Measurements from ENCODE around the gene NBR1.
"Not testable (repeated sequence)": the region's sequence is repeated elsewhere in the genome, so short reads cannot be mapped to it uniquely, and the experiment has no call there.

The NBR1 gene

GRCh38 chr17:43219746-43220380 is 48.8 kb downstream of the NBR1 start:
- no peak for DNase-seq (ENCODE audit: low spot score)
- no peak for TF ChIP-seq CTCF (IDR thresholded peaks at IDR 0.05)
- no peak overlapping the region for H3K4me3 ChIP-seq
- H3K27ac ChIP-seq: no peak overlapping the region

GRCh38 chr17:43220511-43221125 is 49.6 kb downstream of the NBR1 start:
- DNase-seq (ENCODE audit: low spot score): peak; percentile 50
- no peak overlapping the region for H3K27ac ChIP-seq
- H3K4me3 ChIP-seq: no peak overlapping the region
- TF ChIP-seq CTCF (IDR thresholded peaks at IDR 0.05): no peak

GRCh38 chr17:43224146-43224705 is 53.2 kb downstream of the NBR1 start:
- DNase-seq (ENCODE audit: low spot score): no peak
- no peak overlapping the region for H3K27ac ChIP-seq

GRCh38 chr17:43226393-43226792 is 55.4 kb downstream of the NBR1 start:
- H3K4me3 ChIP-seq: no peak overlapping the region
- DNase-seq (ENCODE audit: low spot score): peak; percentile 45

More at GRCh38 chr17:43224146-43224705, 53.2 kb downstream of the NBR1 start:
- no peak overlapping the region for H3K4me3 ChIP-seq
- TF ChIP-seq CTCF (IDR thresholded peaks at IDR 0.05): no peak

GRCh38 chr17:43228020-43228782 is 57.2 kb downstream of the NBR1 start, which contains the start of gene CCDC200:
Gene CCDC200 (minus strand): TSS chr17:43228623. CDS start chr17:43228554, 69 bp downstream.
- H3K4me3 ChIP-seq; H3K27ac ChIP-seq; DNase-seq (ENCODE audit: low spot score): not testable (repeated sequence)

More at GRCh38 chr17:43226393-43226792, 55.4 kb downstream of the NBR1 start:
- no peak overlapping the region for H3K27ac ChIP-seq
- no peak for TF ChIP-seq CTCF (IDR thresholded peaks at IDR 0.05)

GRCh38 chr17:43231205-43232020 is 60.4 kb downstream of the NBR1 start:
- H3K27ac ChIP-seq: peak overlapping the region in 1 of 2 donors; percentile 38
- not testable (repeated sequence) for DNase-seq (ENCODE audit: low spot score)
- peak overlapping the region; percentile 10 for H3K4me3 ChIP-seq

GRCh38 chr17:43232021-43232699 is 61.1 kb downstream of the NBR1 start:
- DNase-seq (ENCODE audit: low spot score): not testable (repeated sequence)
- H3K27ac ChIP-seq: peak overlapping the region in 1 of 2 donors; percentile 38
- peak overlapping the region; percentile 10 for H3K4me3 ChIP-seq

GRCh38 chr17:43233263-43233662 is 62.2 kb downstream of the NBR1 start:
- not testable (repeated sequence) for H3K4me3 ChIP-seq; DNase-seq (ENCODE audit: low spot score); H3K27ac ChIP-seq

GRCh38 chr17:43233877-43234276 is 62.9 kb downstream of the NBR1 start, which contains the start of gene RNU2-1:
Gene RNU2-1 (minus strand): TSS chr17:43233977.
- not testable (repeated sequence) for H3K27ac ChIP-seq; H3K4me3 ChIP-seq; DNase-seq (ENCODE audit: low spot score)

- H3K4me3 ChIP-seq, H3K27ac ChIP-seq: not testable (repeated sequence)
Observed at GRCh38 chr17:43239597-43239996, 68.6 kb downstream of the NBR1 start.

GRCh38 chr17:43240596-43241352 is 69.8 kb downstream of the NBR1 start:
- H3K27ac ChIP-seq; DNase-seq (ENCODE audit: low spot score); H3K4me3 ChIP-seq: not testable (repeated sequence)

More at GRCh38 chr17:43239597-43239996, 68.6 kb downstream of the NBR1 start:
- DNase-seq (ENCODE audit: low spot score): not testable (repeated sequence)

Data from coronary artery (tissue), 2 donors.